Keratinocyte (primary cell): ENCODE measurements around the gene EDNRA. TPM values are rescaled to one million over a fixed set of nuclear protein-coding genes. Genes with fewer than 3 reads are reported as not detected.
A peak's percentile ranks its signal among the peaks of the same experiment; 100 is the strongest.

Source experiments
- DNase-seq: peaks from one replicate; pipeline ENCODE4 v3.0.0-alpha.2; 2011; ENCODE audit warnings: low read depth, missing footprints, low spot score
- FAIRE-seq: peaks from 2 replicates; lab custom pipeline; 2011; peaks lifted over from hg19 to GRCh38; lab: Jason Lieb, UNC
- H2AFZ ChIP-seq: 2 replicates; pipeline ENCODE4 v1.6.0; 2012; ENCODE audit warnings: low read length, control low read depth, inconsistent platforms; ENCODE audit not compliant: control insufficient read depth
- H3K27ac ChIP-seq: 2 replicates; pipeline ENCODE4 v1.5.1; 2011; ENCODE audit warnings: low read length; ENCODE audit not compliant: control insufficient read depth, insufficient read depth
- H3K27me3 ChIP-seq: 3 replicates; pipeline ENCODE4 v1.6.0; 2011; ENCODE audit warnings: low read length; ENCODE audit not compliant: control insufficient read depth, insufficient read depth; ENCODE audit errors: extremely low read depth
- H3K36me3 ChIP-seq, 2 experiments: 2 replicates in 1 of 2; 3 replicates in 1 of 2; pipeline ENCODE4 v1.5.1; 2011; ENCODE audit warnings: low read length in 2 of 2, mild to moderate bottlenecking in 1 of 2; ENCODE audit not compliant: control insufficient read depth in 2 of 2, insufficient read depth in 2 of 2; ENCODE audit errors: extremely low read depth in 1 of 2
- H3K4me1 ChIP-seq: 3 replicates; pipeline ENCODE4 v1.5.1; 2011; ENCODE audit warnings: low read length; ENCODE audit not compliant: control insufficient read depth, insufficient read depth; ENCODE audit errors: extremely low read depth
- H3K4me2 ChIP-seq: 3 replicates; pipeline ENCODE4 v1.6.0; 2011; ENCODE audit warnings: low read depth, low read length; ENCODE audit not compliant: control insufficient read depth, insufficient read depth; ENCODE audit errors: extremely low read depth
- H3K4me3 ChIP-seq, 3 experiments: fragments of 200-600 bp in 1 of 3; sonication (generic) in 1 of 3; 2 replicates in 2 of 3; 3 replicates in 1 of 3; pipeline ENCODE4 v1.5.1; 2011 to 2016; ENCODE audit warnings: low read length in 3 of 3, mild to moderate bottlenecking in 3 of 3, control low read depth in 2 of 3, inconsistent platforms in 1 of 3, low read depth in 1 of 3, mixed read lengths in 1 of 3, mixed run types in 1 of 3, moderate library complexity in 1 of 3; ENCODE audit not compliant: control insufficient read depth in 2 of 3, insufficient read depth in 2 of 3; ENCODE audit errors: extremely low read depth in 1 of 3
- H3K79me2 ChIP-seq: 2 replicates; pipeline ENCODE4 v1.6.0; 2012; ENCODE audit warnings: low read length; ENCODE audit not compliant: control insufficient read depth, insufficient read depth
- H3K9ac ChIP-seq: 3 replicates; pipeline ENCODE4 v1.6.0; 2011; ENCODE audit warnings: low read length; ENCODE audit not compliant: control insufficient read depth, insufficient read depth; ENCODE audit errors: extremely low read depth
- H3K9me1 ChIP-seq: 3 replicates; pipeline ENCODE4 v1.6.0; 2011; ENCODE audit warnings: low read length; ENCODE audit not compliant: control insufficient read depth, insufficient read depth; ENCODE audit errors: extremely low read depth
- H3K9me3 ChIP-seq: 2 replicates; pipeline ENCODE4 v1.5.1; 2012; ENCODE audit warnings: low read depth, low read length; ENCODE audit not compliant: control insufficient read depth
- H4K20me1 ChIP-seq: 3 replicates; pipeline ENCODE4 v1.6.0; 2011; ENCODE audit warnings: low read length; ENCODE audit not compliant: control insufficient read depth, insufficient read depth; ENCODE audit errors: extremely low read depth
- EZH2 ChIP-seq: IDR thresholded peaks from one replicate; pipeline ENCODE4 v1.6.1; 2012; ENCODE audit warnings: inconsistent platforms, mild to moderate bottlenecking, low read length, moderate library complexity
- dilution Hi-C: fragments of 300-500 bp; cut with MboI; formaldehyde crosslinking; loops from one replicate; pipeline ENCODE4 v1.7.0; 2020; ENCODE audit warnings: low sequenced_read_pairs; ENCODE audit not compliant: extremely low pct_ligation_motif_present
- polyA plus RNA-seq, 5 experiments: library from polyadenylated mRNA; depleted of rRNA in 3 of 5; stranded (reverse) in 3 of 5; stranded (forward) in 1 of 5; unstranded in 1 of 5; fragments of >200 nt; gene quantifications; 1 replicate in 1 of 5; 2 replicates in 3 of 5; 3 replicates in 1 of 5; pipeline versions ENCODE4 v1.2.1 to v1.2.3, GENCODE V29; 2011 to 2012; ENCODE audit warnings: missing spikeins in 2 of 5, low read depth in 1 of 5, low replicate concordance in 1 of 5
- TF ChIP-seq, protein P1 (sequence below), 3 experiments: IDR thresholded peaks in 1 of 3; conservative IDR thresholded peaks in 1 of 3; optimal IDR thresholded peaks in 1 of 3; 2 replicates in 2 of 3; 3 replicates in 1 of 3; pipeline versions ENCODE3 to v1.5.1; 2011; ENCODE audit warnings: low read length in 3 of 3, mild to moderate bottlenecking in 3 of 3, moderate library complexity in 2 of 3, control low read depth in 1 of 3, inconsistent platforms in 1 of 3; ENCODE audit not compliant: insufficient read depth in 2 of 3; ENCODE audit errors: extremely low read depth in 1 of 3

Gene EDNRA
- polyA plus RNA-seq, 1 donor (not counting 4 experiments of a cell fraction or from before 2014, with no cell fraction given), result 7.8 TPM

- Histone ChIP-seq H3K27ac (no peak overlapping the region), H3K27me3 (no peaks in the 10 kb centered on the region), H3K36me3 (no peaks in the 10 kb centered on the region), H4K20me1 (no peaks in the 10 kb centered on the region), H3K4me3 (no peak overlapping the region), H3K9me1 (no peaks in the 10 kb centered on the region), H3K79me2 (no peaks in the 10 kb centered on the region), H3K9ac (no peak overlapping the region), H3K4me1 (no peaks in the 10 kb centered on the region), H3K9me3 (no peaks in the 10 kb centered on the region), H3K4me2 (no peak overlapping the region), H2AFZ (no peak overlapping the region)
- DNase-seq (no peak), FAIRE-seq (no peak)
- no peak for TF ChIP-seq EZH2
- TF ChIP-seq, protein P1, sequence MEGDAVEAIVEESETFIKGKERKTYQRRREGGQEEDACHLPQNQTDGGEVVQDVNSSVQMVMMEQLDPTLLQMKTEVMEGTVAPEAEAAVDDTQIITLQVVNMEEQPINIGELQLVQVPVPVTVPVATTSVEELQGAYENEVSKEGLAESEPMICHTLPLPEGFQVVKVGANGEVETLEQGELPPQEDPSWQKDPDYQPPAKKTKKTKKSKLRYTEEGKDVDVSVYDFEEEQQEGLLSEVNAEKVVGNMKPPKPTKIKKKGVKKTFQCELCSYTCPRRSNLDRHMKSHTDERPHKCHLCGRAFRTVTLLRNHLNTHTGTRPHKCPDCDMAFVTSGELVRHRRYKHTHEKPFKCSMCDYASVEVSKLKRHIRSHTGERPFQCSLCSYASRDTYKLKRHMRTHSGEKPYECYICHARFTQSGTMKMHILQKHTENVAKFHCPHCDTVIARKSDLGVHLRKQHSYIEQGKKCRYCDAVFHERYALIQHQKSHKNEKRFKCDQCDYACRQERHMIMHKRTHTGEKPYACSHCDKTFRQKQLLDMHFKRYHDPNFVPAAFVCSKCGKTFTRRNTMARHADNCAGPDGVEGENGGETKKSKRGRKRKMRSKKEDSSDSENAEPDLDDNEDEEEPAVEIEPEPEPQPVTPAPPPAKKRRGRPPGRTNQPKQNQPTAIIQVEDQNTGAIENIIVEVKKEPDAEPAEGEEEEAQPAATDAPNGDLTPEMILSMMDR (optimal IDR thresholded peaks at IDR 0.05 in 1 of 3, IDR thresholded peaks at IDR 0.05 in 1 of 3, conservative IDR thresholded peaks at IDR 0.05 in 1 of 3; ENCODE audit: extremely low read depth in 1 of 3, insufficient read depth in 2 of 3, low read length in 3 of 3), result peak; percentile 63 to 69 (median 64)
- dilution Hi-C loops, result no loop called here
Measured at GRCh38 chr4:147590249-147590920, 109.5 kb downstream of the EDNRA start.

DNA sequence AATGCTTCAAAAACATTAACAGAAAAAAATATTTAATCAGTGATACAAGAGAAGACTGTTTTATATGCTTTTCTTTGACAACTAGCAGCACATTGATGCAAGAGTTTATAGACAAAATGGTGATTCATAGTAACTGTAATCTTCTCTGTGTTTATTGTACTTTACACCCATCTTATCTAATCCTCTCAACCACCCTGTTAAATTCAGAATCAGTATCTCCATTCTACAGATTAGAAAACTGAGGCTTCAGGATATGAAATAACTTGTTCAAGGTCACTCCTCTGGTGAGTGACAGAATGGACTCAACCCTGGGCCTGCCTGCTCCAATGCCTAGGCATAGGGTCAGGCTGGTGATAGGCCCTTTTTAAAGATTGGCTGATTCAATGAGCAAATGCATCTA lies 110.2 kb downstream of the EDNRA start:
- Histone ChIP-seq H3K4me1 (no peaks in the 10 kb centered on the region), H3K36me3 (no peaks in the 10 kb centered on the region), H3K27ac (no peak overlapping the region), H3K9me3 (no peaks in the 10 kb centered on the region), H4K20me1 (no peaks in the 10 kb centered on the region), H3K4me3 (no peak overlapping the region), H3K9me1 (no peaks in the 10 kb centered on the region), H3K27me3 (no peaks in the 10 kb centered on the region), H3K9ac (no peak overlapping the region), H2AFZ (no peak overlapping the region), H3K79me2 (no peaks in the 10 kb centered on the region), H3K4me2 (no peak overlapping the region)
- FAIRE-seq (no peak), DNase-seq (no peak)
- dilution Hi-C loops, result no loop called here
- no peak for TF ChIP-seq EZH2
- TF ChIP-seq, protein P1 (optimal IDR thresholded peaks at IDR 0.05 in 1 of 3, IDR thresholded peaks at IDR 0.05 in 1 of 3, conservative IDR thresholded peaks at IDR 0.05 in 1 of 3; ENCODE audit: extremely low read depth in 1 of 3, insufficient read depth in 2 of 3, low read length in 3 of 3), result no peak
